Sigmoid colon (tissue), 7 donors: Measurements from ENCODE around the gene ARHGEF11. TPM values are rescaled to one million over a fixed set of nuclear protein-coding genes. Genes with fewer than 3 reads are reported as not detected.
A peak's percentile ranks its signal among the peaks of the same experiment; 100 is the strongest.
"Not testable (repeated sequence)": the region's sequence is repeated elsewhere in the genome, so short reads cannot be mapped to it uniquely, and the experiment has no call there.

Experiments
- DNase-seq: peaks from one replicate; pipeline ENCODE4 v3.0.0-alpha.2; 2019
- H3K27ac ChIP-seq, 4 donors: fragments of 200-600 bp; sonication (generic); one replicate each; pipeline ENCODE4 v1.5.1; 2016 to 2019; ENCODE audit warnings: mild to moderate bottlenecking in 1 of 4
- H3K27me3 ChIP-seq, 3 donors: fragments of 200-600 bp; sonication (generic); one replicate each; pipeline ENCODE4 v1.5.1; 2019; ENCODE audit warnings: mild to moderate bottlenecking in 1 of 3
- H3K36me3 ChIP-seq, 4 donors: fragments of 200-600 bp; sonication (generic); one replicate each; pipeline ENCODE4 v1.5.1; 2016 to 2019
- H3K4me1 ChIP-seq, 4 donors: fragments of 200-600 bp; sonication (generic); one replicate each; pipeline ENCODE4 v1.5.1; 2017 to 2019
- H3K4me3 ChIP-seq, 4 donors: fragments of 200-600 bp; sonication (generic); one replicate each; pipeline ENCODE4 v1.5.1; 2017 to 2019; ENCODE audit warnings: mild to moderate bottlenecking in 2 of 4, moderate library complexity in 1 of 4
- H3K9me3 ChIP-seq, 4 donors: fragments of 200-600 bp in 3 of 4; sonication (generic) in 3 of 4; one replicate each; pipeline versions ENCODE4 v1.5.1 to v1.6.1; 2013 to 2019
- CTCF ChIP-seq, 4 experiments: fragments of 450-650 bp in 3 of 4; fragments of 200-600 bp in 1 of 4; IDR thresholded peaks; one replicate each; pipeline ENCODE4 v1.5.1; 2016 to 2019; ENCODE audit warnings: antibody characterized with exemption in 4 of 4, mild to moderate bottlenecking in 3 of 4, moderate library complexity in 2 of 4
- EP300 ChIP-seq, 4 donors: sonication (generic); formaldehyde crosslinking; IDR thresholded peaks; one replicate each; pipeline ENCODE4 v1.6.1; 2017; ENCODE audit warnings: antibody characterized with exemption in 4 of 4
- POLR2A ChIP-seq, 2 donors: fragments of 450-650 bp; IDR thresholded peaks; one replicate each; pipeline ENCODE4 v1.6.1; 2016; ENCODE audit warnings: antibody characterized with exemption in 2 of 2, mild to moderate bottlenecking in 2 of 2, moderate library complexity in 2 of 2
- POLR2AphosphoS5 ChIP-seq, 4 donors: sonication (generic); formaldehyde crosslinking; IDR thresholded peaks; one replicate each; pipeline ENCODE4 v1.6.1; 2017; ENCODE audit warnings: antibody characterized with exemption in 4 of 4
- WGBS, 2 donors: extraction: QIAGEN DNeasy Blood & Tissue Kit; methylation state at CpG; one replicate each; pipeline ENCODE4 v1.1.7; 2013; 5-methylcytosine and 5-hydroxymethylcytosine counted together
- intact Hi-C: fragments of 100-400 bp; cut with DNase I; formaldehyde crosslinking; loops from one replicate; pipeline ENCODE4 v1.15.1; 2023
- polyA plus RNA-seq, 3 donors: library from polyadenylated mRNA; stranded (reverse); fragments of 200-250 nt; gene quantifications; one replicate each; pipeline ENCODE4 v1.2.3, GENCODE V29; 2013
- total RNA-seq, 4 donors: library from RNA; depleted of rRNA; stranded (reverse); fragments of >200 nt; gene quantifications; one replicate each; pipeline ENCODE4 v1.1.0, GENCODE V29; 2016
- donor health status: healthy with polysubstance abuse.
- donor health status: Bipolar disorder and iron deficiency.
- donor health status: healthy.

The ARHGEF11 gene
- total and polyA plus RNA-seq, 7 donors: 14.8 to 46.8 (median 27.5) TPM

- Histone ChIP-seq H3K27me3 (no peaks in the 10 kb centered on the region), H3K27ac (no peak overlapping the region), H3K4me3 (no peak overlapping the region), H3K36me3 (no peaks in the 10 kb centered on the region), H3K4me1 (no peaks in the 10 kb centered on the region), H3K9me3 (peaks cover 0 to 5% (median 0%) of the 10 kb centered on the region in 4 donors)
- DNase-seq: no peak
- intact Hi-C loops: no loop called here
- 78 to 82% methylated on average over 1 of the region's 1 CpG for WGBS, 2 donors
- TF ChIP-seq POLR2AphosphoS5 (IDR thresholded peaks at IDR 0.05): no peak
- no peak for TF ChIP-seq POLR2A (IDR thresholded peaks at IDR 0.05)
- no peak for TF ChIP-seq EP300 (IDR thresholded peaks at IDR 0.05)
- no peak for TF ChIP-seq CTCF (IDR thresholded peaks at IDR 0.05)
Observed at GRCh38 chr1:157056269-157056668, 10.7 kb upstream of the ARHGEF11 start.

DNA sequence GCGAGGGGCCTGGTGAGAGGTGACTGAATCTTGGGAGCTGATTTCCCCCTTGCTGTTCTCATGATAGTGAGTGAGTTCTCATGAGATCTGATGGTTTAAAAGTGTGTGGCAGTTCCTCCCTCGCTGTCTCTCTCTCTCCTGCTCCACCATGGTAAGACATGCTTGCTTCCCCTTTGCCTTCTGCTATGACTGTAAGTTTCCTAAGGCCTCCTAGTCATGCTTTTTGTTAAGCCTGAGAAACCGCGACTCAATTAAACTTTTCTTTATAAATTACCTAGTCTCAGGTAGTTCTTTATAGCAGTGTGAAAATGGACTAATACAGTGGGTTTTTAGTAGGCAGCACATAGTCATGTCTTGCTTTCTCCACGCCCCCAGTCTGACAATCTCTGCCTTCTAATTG, 10.2 kb upstream of the ARHGEF11 start:
- H3K36me3 ChIP-seq, intact Hi-C loops, H3K4me3 ChIP-seq, H3K27me3 ChIP-seq, DNase-seq, H3K4me1 ChIP-seq, H3K27ac ChIP-seq, H3K9me3 ChIP-seq: not testable (repeated sequence)
- 78 to 92% methylated on average over 5 of the region's 5 CpGs for WGBS, 2 donors

- Histone ChIP-seq H3K9me3 (peaks cover 0 to 5% (median 0%) of the 10 kb centered on the region in 4 donors), H3K4me1 (peaks cover 0 to 8% (median 3%) of the 10 kb centered on the region in 4 donors), H3K4me3 (no peak overlapping the region), H3K27ac (no peak overlapping the region), H3K36me3 (no peaks in the 10 kb centered on the region), H3K27me3 (no peaks in the 10 kb centered on the region)
- TF ChIP-seq EP300 (IDR thresholded peaks at IDR 0.05) (no peak), POLR2A (IDR thresholded peaks at IDR 0.05) (no peak), POLR2AphosphoS5 (IDR thresholded peaks at IDR 0.05) (no peak), CTCF (IDR thresholded peaks at IDR 0.05) (no peak)
- no peak for DNase-seq
- intact Hi-C loops: no loop called here
- WGBS, 2 donors: 21 to 61% methylated on average over 2 of the region's 2 CpGs
Observed at GRCh38 chr1:157050836-157051235, 5.3 kb upstream of the ARHGEF11 start.

- WGBS, 2 donors: 2 to 27% methylated on average over 2 of the region's 2 CpGs
- Histone ChIP-seq H3K27me3 (no peaks in the 10 kb centered on the region), H3K9me3 (peaks cover 0 to 4% (median 0%) of the 10 kb centered on the region in 4 donors), H3K27ac (no peak overlapping the region), H3K4me3 (peak overlapping the region in 1 of 4 donors; percentile 79), H3K4me1 (peaks cover 0 to 39% (median 32%) of the 10 kb centered on the region in 4 donors), H3K36me3 (no peaks in the 10 kb centered on the region)
- no peak for DNase-seq
- intact Hi-C loops: loop anchor here (5.0 kb wide), 1 partner anchor 90 kb away; the partner anchor contains the start of gene ETV3
- TF ChIP-seq POLR2A (IDR thresholded peaks at IDR 0.05) (no peak), EP300 (IDR thresholded peaks at IDR 0.05) (no peak), POLR2AphosphoS5 (IDR thresholded peaks at IDR 0.05) (no peak), CTCF (IDR thresholded peaks at IDR 0.05) (no peak)
Observed at GRCh38 chr1:157047062-157047410, 1.5 kb upstream of the ARHGEF11 start.

DNA sequence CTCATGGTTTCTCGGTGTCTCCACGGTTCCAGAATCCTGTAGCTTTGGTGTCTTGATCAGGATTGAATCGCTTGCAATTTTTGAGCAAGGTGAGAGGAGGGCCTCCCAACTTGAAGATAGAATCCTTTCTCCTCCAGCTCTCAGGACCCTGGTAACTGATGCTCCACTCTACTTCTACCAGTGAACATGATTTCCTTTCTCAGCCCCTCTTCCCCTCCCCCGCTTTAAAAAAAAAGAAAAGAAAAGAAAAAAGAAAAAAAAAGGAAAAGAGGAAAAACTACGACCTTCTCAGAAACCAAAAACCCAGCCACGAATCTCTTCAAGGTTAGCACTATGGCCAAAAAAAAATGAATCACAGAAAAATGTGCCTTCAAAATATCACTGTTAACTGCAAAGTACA, 1.2 kb downstream of the ARHGEF11 start:
- 22 to 55% methylated on average over 6 of the region's 6 CpGs for WGBS, 2 donors
- H3K36me3 ChIP-seq: no peaks in the 10 kb centered on the region
- no peaks in the 10 kb centered on the region for H3K27me3 ChIP-seq
- no peak for DNase-seq
- no peak for TF ChIP-seq CTCF (IDR thresholded peaks at IDR 0.05)
- TF ChIP-seq EP300 (IDR thresholded peaks at IDR 0.05): no peak
- TF ChIP-seq POLR2A (IDR thresholded peaks at IDR 0.05): no peak
- TF ChIP-seq POLR2AphosphoS5 (IDR thresholded peaks at IDR 0.05): no peak
- peak overlapping the region in 3 of 4 donors; percentile 88 to 89 (median 89) for H3K27ac ChIP-seq
- H3K9me3 ChIP-seq: no peaks in the 10 kb centered on the region
- intact Hi-C loops: no loop called here
- peak overlapping the region; percentile 48 to 79 (median 70) for H3K4me3 ChIP-seq
- peaks cover 0 to 62% (median 47%) of the 10 kb centered on the region in 4 donors for H3K4me1 ChIP-seq
